SU-DHL-6 (cell line): ENCODE measurements around the gene PKN1.

Experiments used
- H2AFZ ChIP-seq: fragments of 200-600 bp; sonication (generic); 2 replicates; pipeline ENCODE4 v1.6.1; 2014; ENCODE audit warnings: low read depth, mild to moderate bottlenecking, moderate library complexity, mixed read lengths, antibody characterized with exemption, low read length; ENCODE audit not compliant: severe bottlenecking
- H3F3A ChIP-seq: fragments of 200-600 bp; shearing (Covaris generic); 2 replicates; pipeline ENCODE4 v1.6.0; 2016; ENCODE audit warnings: antibody characterized with exemption, mild to moderate bottlenecking; ENCODE audit not compliant: insufficient read depth
- H3K27ac ChIP-seq: fragments of 200-600 bp; sonication (generic); 2 replicates; pipeline ENCODE4 v1.5.1; 2016; ENCODE audit warnings: low read depth, mild to moderate bottlenecking, low read length, moderate library complexity, mixed read lengths
- H3K27me3 ChIP-seq: fragments of 200-600 bp; sonication (generic), shearing (Covaris generic); 2 replicates; pipeline ENCODE4 v1.6.0; 2014; ENCODE audit warnings: mild to moderate bottlenecking, low read length
- H3K36me3 ChIP-seq: fragments of 200-600 bp; sonication (generic); 2 replicates; pipeline ENCODE4 v1.6.1; 2014; ENCODE audit warnings: mild to moderate bottlenecking, low read length, mixed read lengths
- H3K4me2 ChIP-seq: fragments of 300-600, 200-600 bp; shearing (Covaris generic), sonication (generic); 2 replicates; pipeline ENCODE4 v1.6.0; 2014; ENCODE audit warnings: low read length, low read depth, mild to moderate bottlenecking; ENCODE audit not compliant: poor library complexity, severe bottlenecking
- H3K4me3 ChIP-seq: fragments of 200-600 bp; sonication (generic); 2 replicates; pipeline ENCODE4 v1.5.1; 2014; ENCODE audit warnings: antibody characterized with exemption, low read length, mild to moderate bottlenecking, mixed read lengths; ENCODE audit not compliant: insufficient read depth, poor library complexity, severe bottlenecking
- H3K79me2 ChIP-seq: fragments of 200-600 bp; sonication (generic); 2 replicates; pipeline ENCODE4 v1.6.1; 2014; ENCODE audit warnings: mild to moderate bottlenecking, low read length, moderate library complexity; ENCODE audit not compliant: insufficient read depth
- H3K9ac ChIP-seq: fragments of 200-600 bp; sonication (generic); 2 replicates; pipeline ENCODE4 v1.7.0; 2014; ENCODE audit warnings: mild to moderate bottlenecking, low read length
- H3K9me2 ChIP-seq: fragments of 200-600 bp; sonication (generic); replicated peaks from 2 replicates; pipeline ENCODE4 v1.6.1; 2014; ENCODE audit warnings: low read length; ENCODE audit not compliant: insufficient read depth
- H3K9me3 ChIP-seq: fragments of 200-600 bp; sonication (generic); 2 replicates; pipeline ENCODE4 v1.6.1; 2014; ENCODE audit warnings: low read length, mixed read lengths; ENCODE audit not compliant: insufficient read depth
- H4K20me1 ChIP-seq: fragments of 200-600 bp; sonication (generic); 2 replicates; pipeline ENCODE4 v1.6.1; 2014; ENCODE audit warnings: low read depth, mild to moderate bottlenecking, antibody characterized with exemption, low read length, moderate library complexity, mixed read lengths
- EZH2phosphoT487 ChIP-seq: fragments of 200-600 bp; sonication (generic), shearing (Covaris generic); conservative IDR thresholded peaks from 2 replicates; pipeline ENCODE4 v1.6.1; 2018; ENCODE audit warnings: mild to moderate bottlenecking, antibody characterized with exemption, low read length, moderate library complexity, mixed read lengths
- TF ChIP-seq, protein P1 (sequence below): fragments of 200-600 bp; sonication (generic); IDR thresholded peaks from one replicate; pipeline ENCODE4 v1.5.1; 2017; ENCODE audit warnings: antibody characterized with exemption, mild to moderate bottlenecking, low read length, moderate library complexity; ENCODE audit not compliant: insufficient read depth, poor library complexity, severe bottlenecking

Gene PKN1

GRCh38 chr19:14479975-14480699 is 47.0 kb downstream of the PKN1 start:
- Histone ChIP-seq H3K4me3 (no peak overlapping the region), H3K27me3 (no peaks in the 10 kb centered on the region), H3K79me2 (no peaks in the 10 kb centered on the region), H4K20me1 (no peaks in the 10 kb centered on the region), H3K36me3 (no peaks in the 10 kb centered on the region), H3F3A (no peaks in the 10 kb centered on the region), H2AFZ (no peak overlapping the region), H3K9me2 (no peaks in the 10 kb centered on the region), H3K4me2 (peak overlapping the region; percentile 29), H3K9me3 (no peaks in the 10 kb centered on the region), H3K9ac (no peak overlapping the region), H3K27ac (no peak overlapping the region)
- no peak for TF ChIP-seq EZH2phosphoT487
- TF ChIP-seq, protein P1, sequence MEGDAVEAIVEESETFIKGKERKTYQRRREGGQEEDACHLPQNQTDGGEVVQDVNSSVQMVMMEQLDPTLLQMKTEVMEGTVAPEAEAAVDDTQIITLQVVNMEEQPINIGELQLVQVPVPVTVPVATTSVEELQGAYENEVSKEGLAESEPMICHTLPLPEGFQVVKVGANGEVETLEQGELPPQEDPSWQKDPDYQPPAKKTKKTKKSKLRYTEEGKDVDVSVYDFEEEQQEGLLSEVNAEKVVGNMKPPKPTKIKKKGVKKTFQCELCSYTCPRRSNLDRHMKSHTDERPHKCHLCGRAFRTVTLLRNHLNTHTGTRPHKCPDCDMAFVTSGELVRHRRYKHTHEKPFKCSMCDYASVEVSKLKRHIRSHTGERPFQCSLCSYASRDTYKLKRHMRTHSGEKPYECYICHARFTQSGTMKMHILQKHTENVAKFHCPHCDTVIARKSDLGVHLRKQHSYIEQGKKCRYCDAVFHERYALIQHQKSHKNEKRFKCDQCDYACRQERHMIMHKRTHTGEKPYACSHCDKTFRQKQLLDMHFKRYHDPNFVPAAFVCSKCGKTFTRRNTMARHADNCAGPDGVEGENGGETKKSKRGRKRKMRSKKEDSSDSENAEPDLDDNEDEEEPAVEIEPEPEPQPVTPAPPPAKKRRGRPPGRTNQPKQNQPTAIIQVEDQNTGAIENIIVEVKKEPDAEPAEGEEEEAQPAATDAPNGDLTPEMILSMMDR: peak; percentile 93

DNA sequence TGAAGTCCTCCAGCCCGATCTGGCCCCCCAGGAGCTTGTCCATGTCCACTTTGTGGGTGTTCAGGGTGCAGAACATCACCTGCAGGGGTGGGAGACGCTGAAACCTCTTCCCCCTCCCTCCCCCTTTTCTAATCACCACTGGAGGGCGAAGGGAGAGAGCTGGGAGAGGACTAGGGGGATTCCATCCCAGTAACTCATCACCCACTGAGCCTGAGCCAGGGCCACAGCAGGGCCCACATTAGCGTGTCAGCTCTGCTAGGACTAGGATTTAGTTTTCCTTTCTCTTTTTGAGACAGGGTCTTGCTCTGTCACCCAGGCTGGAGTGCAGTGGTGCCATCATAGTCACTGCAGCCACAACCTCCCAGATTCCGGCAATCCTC is 47.6 kb downstream of the PKN1 start:
- H3K27me3 ChIP-seq: no peaks in the 10 kb centered on the region
- no peak overlapping the region for H3K9ac ChIP-seq
- H3K9me2 ChIP-seq: no peaks in the 10 kb centered on the region
- H3K36me3 ChIP-seq: no peaks in the 10 kb centered on the region
- no peak overlapping the region for H3K27ac ChIP-seq
- no peaks in the 10 kb centered on the region for H3F3A ChIP-seq
- TF ChIP-seq EZH2phosphoT487: no peak
- TF ChIP-seq, protein P1: no peak
- no peak overlapping the region for H3K4me3 ChIP-seq
- peak overlapping the region; percentile 29 for H3K4me2 ChIP-seq
- no peaks in the 10 kb centered on the region for H3K9me3 ChIP-seq
- H3K79me2 ChIP-seq: no peaks in the 10 kb centered on the region
- H4K20me1 ChIP-seq: no peaks in the 10 kb centered on the region
- H2AFZ ChIP-seq: no peak overlapping the region

DNA sequence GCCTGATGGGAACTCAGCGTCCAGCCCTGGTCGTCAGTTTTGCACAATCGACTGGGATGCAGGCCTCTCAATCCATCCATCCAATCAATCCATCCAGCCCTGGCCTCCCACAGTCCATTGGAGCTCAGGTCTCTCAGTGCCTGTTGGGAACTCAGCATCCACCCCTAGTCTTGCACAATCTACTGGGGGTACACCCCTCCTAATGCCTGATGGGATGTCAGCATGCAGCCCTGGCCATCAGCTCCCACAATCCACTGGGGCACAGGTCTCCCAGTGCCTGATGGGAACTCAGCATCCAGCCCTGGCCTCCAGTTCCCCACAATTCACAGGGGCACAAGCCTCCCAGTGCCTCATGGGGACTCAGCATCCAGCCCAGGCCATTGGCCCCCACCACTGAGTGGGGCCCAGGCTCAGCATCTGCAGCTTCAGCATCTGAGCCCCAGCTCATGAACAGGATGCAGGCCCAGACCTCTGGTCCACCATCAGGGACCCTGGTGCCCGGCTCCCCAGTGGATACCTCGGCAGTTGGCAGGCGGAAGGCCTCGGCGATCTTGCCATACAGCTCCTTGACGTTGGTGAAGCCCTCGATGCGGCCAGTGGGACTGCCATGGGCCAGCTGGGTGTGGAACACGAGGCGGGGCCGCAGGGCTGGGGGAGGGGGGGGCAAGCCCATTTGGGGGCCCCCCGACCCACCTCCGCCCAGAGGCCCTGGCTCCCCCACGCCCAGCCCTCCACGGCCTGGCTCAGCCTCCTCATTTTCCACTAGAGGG is 49.3 kb downstream of the PKN1 start:
- Histone ChIP-seq H3K4me3 (no peak overlapping the region), H3F3A (no peaks in the 10 kb centered on the region), H3K27me3 (no peaks in the 10 kb centered on the region), H3K79me2 (no peaks in the 10 kb centered on the region), H3K9ac (no peak overlapping the region), H3K36me3 (no peaks in the 10 kb centered on the region), H3K27ac (no peak overlapping the region), H3K9me3 (no peaks in the 10 kb centered on the region), H3K4me2 (no peak overlapping the region), H4K20me1 (no peaks in the 10 kb centered on the region), H2AFZ (no peak overlapping the region), H3K9me2 (no peaks in the 10 kb centered on the region)
- TF ChIP-seq, protein P1: no peak
- TF ChIP-seq EZH2phosphoT487: no peak
